Measurements from ENCODE around the gene ICOS.
"Not testable (repeated sequence)": the region's sequence is repeated elsewhere in the genome, so short reads cannot be mapped to it uniquely, and the experiment has no call there.

Gene ICOS

DNA sequence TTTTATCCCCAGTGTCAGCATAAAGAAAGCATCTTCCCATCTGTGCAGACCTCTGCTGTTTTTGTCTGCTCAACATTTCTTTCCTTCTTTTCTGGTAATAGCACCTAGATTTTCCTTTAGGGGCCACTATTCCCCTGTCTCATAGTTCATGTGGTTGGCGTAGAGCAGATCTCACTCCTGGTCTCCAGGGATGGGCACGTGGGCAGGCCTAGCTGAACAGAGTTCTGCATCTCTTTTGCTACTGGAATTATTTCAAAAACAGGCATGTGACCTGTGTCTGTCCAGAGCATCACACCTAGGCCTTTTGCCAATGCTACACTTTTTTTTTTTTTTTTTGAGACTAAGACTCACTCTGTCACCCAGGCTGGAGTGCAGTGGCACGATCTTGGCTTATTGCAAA, 17.7 kb upstream of the ICOS start:
- DNase-seq: no peak

- no peak for DNase-seq
Observed at GRCh38 chr2:203925512-203926158, 10.9 kb upstream of the ICOS start.

DNA sequence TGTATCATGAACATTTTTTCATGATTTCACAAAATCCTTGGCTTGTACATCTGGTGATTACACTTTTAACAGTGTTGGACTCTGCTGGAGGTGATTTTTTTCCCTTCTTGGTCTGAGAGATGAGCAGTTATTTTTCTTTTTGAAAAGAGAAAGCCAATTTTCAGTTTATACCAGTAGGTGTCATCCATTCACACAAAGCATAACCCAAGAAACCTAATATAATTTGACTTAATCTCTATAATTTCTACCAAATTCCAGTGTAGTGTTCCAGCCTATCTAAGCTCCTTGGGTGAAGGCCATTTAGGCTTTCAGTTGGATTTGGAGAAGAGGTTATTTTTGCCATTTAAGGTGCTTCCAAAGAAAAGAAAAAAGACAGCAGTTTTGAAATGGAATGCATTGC, 7.7 kb upstream of the ICOS start:
- no peak for DNase-seq

DNA sequence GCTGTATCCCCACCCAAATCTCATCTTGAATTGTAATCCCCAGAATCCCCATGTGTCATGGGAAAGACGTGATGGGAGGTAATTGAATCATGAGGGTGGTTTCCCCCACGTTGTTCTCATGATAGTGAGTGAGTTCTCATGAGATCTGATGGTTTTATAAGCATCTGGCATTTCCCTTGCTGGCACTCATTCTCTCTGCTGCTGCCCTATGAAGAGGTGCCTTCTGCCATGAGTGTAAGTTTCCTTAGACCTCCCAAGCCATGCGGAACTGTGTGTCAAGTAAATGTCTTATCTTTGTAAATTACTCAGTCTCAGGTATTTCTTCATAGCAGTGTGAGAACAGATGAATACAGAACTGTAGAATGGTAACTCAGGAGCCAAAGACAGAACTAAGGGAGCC, 5.3 kb upstream of the ICOS start:
- DNase-seq: not testable (repeated sequence)

DNA sequence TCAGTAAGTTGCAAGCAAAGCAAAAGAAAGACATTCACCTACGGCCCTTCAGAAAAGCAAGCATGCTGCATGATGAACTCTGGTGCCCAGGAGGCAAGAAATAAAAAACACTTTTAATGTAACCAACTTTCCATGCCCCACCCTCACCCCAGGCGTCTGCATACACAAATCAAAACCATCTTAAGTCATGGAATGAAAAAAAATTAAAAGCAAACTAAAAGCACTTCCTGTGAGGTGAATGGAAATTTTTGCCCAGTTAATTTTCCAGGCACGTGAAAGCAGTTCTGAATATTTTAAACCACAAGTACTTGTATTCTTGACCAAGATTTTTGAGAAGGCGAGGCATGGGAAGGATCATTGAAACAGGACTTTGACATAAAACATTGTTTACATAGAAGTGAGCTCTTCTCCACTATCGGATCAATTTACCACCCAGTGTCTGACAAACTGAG, 2.5 kb upstream of the ICOS start:
- peak; percentile 59 for DNase-seq

DNA sequence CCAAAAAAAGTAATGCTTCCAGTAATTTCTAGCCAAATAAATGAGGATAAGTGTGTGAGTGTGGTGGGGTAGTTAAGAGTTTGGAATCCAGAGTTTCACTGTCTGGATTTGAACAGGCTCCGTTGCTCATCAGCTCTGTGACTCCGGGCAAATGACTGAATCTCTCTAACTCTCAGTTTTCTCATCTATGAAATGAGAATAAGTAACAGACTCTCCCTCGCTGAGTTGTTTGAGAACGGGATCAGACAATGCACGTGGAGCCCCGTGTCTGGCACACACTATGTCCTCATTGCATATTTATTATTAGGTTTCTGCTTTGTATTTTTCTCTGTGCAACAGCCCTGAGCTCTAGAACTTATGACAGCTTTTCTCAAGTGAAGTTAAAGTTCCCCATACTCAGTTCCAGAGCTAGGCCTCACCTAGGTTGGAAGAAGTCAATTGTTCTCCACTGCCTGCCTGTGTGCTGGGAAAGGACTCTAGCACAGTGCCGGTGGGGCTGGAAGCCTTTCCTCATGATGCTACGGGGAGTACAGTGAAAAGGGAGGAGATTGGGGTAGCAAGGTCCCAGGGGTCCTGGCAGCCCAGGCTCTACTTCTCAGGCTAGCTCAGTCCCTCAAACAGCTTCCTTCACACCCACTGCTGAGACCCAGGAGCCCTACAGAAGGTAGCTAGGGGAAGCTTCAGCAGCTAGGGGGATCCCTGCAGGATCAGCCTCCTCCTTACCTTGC, 1.7 kb upstream of the ICOS start:
- DNase-seq: no peak

GRCh38 chr2:203935568-203935967, 995 bp upstream of the ICOS start:
- DNase-seq: no peak

- DNase-seq: no peak
Observed at GRCh38 chr2:203936949-203937348, 386 bp downstream of the ICOS start.

DNA sequence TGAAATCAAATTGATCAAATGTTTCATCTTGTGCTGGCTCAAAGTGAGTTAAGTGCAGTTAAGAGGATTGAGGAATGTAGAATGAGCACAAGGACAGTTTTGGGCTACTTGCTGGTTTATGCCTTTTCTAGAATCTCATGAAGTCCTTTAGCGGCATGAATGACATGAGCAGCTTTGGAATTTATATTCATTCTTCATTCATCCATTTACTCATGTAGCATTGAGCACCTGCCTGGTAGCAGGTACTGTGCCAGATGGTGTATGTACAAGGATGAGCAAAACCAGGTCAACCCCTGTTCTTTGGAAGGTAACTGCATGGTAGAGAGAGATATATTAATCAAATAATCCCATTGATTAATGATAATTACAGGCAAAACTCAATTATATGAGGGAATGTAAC, 1.2 kb downstream of the ICOS start:
- no peak for DNase-seq

DNA sequence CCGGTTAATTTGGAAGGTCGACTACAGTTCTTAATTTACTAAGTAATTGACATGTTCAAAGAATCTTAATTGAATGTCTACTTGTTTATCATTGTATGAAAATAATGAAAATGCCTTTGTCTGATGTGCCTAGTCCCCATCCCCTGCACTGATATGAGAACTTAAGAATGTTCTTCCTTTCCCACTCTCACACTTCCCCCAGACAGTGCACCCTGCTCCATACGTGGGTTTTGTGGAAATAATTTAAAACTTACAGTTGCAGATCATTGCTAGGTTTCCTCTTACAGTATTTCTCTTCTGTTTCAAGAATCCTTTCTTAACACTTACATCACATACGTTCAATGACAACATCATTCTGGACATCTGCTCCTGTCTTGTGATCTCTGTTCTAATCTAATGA, 3.5 kb downstream of the ICOS start:
- DNase-seq: no peak

DNA sequence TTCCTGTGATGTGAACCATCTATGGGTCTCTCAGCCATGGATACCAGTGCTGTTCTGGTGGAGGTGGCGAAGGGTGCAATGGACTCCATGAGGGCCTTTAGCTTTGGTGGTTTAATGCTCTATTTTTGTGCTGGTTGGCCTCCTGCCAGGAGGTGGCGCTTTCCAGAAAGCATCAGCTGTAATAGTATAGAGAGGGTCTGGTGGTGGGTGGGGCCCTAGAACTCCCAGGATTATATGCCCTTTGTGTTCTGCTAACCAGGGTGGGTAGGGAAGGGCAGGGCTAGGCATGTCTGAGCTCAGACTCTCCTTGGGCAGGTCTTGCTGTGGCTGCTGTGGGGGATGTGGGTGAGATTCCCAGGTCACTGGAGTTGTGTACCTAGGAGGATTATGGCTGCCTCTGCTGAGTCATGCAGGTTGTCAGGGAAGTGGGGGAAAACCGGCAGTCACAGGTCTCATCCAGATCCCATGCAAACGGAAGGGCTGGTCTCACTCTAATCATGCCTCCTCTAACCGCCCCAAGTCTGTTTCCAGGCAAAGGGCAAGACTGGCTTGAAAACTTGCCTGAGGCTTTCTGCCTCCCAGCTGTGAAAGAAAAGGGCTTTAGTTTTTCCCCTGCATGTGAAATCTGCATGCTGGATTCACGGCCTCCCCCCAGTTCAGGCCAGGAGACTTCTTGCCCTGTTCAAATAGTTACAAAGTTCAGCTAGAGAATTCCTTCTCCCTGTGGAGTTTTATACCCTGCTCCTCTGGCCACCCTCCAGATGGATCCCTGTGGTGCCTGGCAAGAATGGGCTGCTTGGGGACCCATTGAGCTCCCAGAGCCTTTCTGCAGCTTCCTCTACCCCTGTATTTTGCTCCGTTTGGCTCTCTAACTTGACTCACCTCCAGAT, 7.2 kb downstream of the ICOS start:
- not testable (repeated sequence) for DNase-seq

DNA sequence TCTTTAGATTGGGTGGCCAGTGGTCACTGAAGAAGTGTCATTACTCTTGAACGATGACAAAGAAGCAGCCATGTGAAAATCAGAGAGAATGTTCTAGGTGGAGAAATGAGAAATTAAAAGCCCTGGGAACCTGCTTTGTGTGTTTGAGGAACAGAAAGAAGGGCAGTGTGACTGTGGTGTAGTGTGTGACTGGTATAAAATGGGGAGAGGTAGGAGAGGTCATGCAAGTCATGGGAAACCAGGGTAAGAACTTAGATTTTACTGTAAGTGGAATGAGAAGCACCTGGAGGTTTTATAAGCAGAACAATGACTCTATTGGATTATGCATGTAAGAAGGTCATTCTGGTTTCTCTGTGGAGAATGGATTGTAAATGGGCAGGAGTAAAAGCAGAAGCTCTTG, 12.2 kb downstream of the ICOS start:
- no peak for DNase-seq

- no peak for DNase-seq
Observed at GRCh38 chr2:203949228-203949627, 12.7 kb downstream of the ICOS start.

DNA sequence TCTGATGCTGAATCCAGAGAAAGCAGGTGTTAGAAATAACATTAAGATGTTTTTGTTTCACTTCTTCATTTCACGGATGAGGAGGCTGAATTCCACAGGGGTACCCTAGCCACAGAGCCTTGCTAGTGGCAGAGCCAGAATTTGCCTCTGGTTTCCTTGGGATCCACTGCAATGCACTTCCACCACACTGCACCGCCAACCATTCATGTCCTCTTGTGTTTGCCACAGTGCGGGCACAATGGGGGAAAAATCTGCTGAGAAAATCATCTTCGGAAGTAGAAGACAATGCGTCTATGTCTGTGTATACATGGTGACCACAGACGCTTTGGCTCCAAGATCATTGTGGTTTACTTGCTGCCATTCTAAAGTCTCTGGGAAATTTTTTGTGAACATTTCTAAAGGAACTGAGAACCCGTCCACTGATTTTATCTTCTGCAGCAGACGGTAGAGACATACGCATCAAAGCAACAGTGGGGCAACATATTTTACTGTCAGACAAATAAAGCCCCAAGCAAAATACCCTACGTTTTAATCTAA, 14.9 kb downstream of the ICOS start:
- peak; percentile 66 for DNase-seq

DNA sequence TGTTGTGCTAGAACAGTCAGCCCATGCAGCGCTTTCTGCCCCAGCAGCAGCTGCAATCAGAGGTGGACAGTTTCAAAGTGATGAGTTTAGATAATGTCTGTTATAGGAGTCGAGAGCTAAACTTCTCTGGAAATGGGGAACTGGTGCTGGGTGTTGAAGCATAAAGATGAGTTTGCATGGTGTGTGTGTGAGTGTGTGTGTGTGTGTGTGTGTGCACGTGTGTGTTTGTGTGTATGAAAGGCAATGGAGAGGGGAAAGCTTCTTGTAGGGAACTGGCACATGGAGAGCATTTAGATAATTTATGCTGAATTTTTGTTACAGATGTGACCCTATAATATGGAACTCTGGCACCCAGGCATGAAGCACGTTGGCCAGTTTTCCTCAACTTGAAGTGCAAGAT, 22.7 kb downstream of the ICOS start:
- no peak for DNase-seq

DNA sequence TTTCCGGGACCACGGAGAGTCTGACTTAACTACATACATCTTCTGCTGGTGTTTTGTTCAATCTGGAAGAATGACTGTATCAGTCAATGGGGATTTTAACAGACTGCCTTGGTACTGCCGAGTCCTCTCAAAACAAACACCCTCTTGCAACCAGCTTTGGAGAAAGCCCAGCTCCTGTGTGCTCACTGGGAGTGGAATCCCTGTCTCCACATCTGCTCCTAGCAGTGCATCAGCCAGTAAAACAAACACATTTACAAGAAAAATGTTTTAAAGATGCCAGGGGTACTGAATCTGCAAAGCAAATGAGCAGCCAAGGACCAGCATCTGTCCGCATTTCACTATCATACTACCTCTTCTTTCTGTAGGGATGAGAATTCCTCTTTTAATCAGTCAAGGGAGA, 23.1 kb downstream of the ICOS start:
- DNase-seq: no peak

GRCh38 chr2:203960811-203961210, 24.2 kb downstream of the ICOS start:
- no peak for DNase-seq

DNA sequence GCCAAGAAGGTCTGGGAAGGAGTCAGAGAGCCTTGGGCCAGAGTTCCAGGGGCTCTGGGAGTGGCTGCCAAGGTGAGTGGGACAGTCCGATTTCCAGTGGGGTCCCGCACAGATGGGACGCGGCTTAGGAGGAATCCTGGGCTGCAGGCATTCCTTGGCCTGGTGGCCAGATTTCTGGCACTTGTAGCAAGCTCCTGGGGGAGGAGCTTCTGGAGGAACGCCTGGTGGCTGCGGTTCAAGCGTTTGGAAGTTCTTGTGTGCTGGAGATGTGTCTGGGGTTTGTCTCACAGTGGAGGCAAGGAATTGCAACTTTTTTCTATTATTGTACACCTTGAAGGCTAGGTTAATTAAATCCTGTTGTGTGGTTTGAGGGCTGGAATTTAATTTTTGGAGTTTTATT, 28.6 kb downstream of the ICOS start:
- not testable (repeated sequence) for DNase-seq

- DNase-seq: no peak
Observed at GRCh38 chr2:203971251-203971650, 34.7 kb downstream of the ICOS start.

GRCh38 chr2:203972066-203972465, 35.5 kb downstream of the ICOS start:
- DNase-seq: no peak

GRCh38 chr2:203973000-203973399, 36.4 kb downstream of the ICOS start:
- DNase-seq: no peak

GRCh38 chr2:203973676-203974075, 37.1 kb downstream of the ICOS start:
- no peak for DNase-seq

DNA sequence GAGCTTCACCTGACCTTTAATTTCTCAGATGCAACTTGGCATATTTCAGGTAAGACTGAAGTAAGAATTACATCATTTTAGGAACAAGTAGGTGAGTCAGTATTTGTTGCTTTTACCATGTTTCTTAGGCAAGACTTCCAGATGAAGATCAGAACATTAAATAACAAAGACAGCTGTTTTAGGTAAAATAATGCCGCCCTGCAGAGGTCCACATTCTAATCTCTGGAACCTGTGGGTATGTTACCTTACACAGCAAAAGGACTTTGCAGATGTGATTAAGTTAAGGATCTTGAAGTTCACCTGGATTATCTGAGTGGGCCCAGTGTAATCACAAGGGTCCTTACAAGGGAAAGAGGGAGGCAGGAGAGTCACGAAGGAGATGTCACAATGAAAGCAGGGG, 39.3 kb downstream of the ICOS start:
- DNase-seq: no peak

DNA sequence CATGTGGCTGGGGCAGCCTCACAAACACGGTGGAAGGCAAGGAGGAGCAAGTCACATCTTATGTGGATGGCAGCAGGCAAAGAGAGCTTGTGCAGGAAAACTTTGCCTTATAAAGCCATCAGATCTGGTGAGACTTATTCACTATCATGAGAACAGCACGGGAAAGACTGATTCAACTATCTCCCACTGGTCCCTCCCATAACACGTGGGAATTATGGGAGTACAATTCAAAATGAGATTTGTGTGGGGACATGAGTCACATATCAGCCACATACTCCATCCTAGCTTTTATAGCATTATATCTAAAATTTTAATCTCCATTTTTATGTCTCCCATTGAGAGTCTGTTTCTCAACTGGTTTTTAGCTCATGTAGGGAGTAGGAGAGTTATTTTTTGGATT, 45.7 kb downstream of the ICOS start:
- DNase-seq: no peak

Measured in activated T-cell treated with anti-CD3 and anti-CD28 coated beads, Interleukin-2, amount 50 U/mL, for 1 hour (primary cell).